Measurements from ENCODE around the gene BMP2K. TPM values are rescaled to one million over a fixed set of nuclear protein-coding genes. Genes with fewer than 3 reads are reported as not detected.

The BMP2K gene
- total and polyA plus RNA-seq, 2 experiments from 2014 or later, result 8.2 to 32.5 TPM

- Histone ChIP-seq H3K36me3 (ENCODE audit: insufficient read depth) (no peaks in the 10 kb centered on the region), H3K27me3 (ENCODE audit: insufficient read depth) (peaks cover 19% of the 10 kb centered on the region), H2AFZ (peak overlapping the region; percentile 23; the same call in 1 of the 2 replicates), H3K9me2 (ENCODE audit: insufficient read depth) (no peaks in the 10 kb centered on the region), H3K79me2 (replicated peaks; ENCODE audit: insufficient read depth) (peaks cover 18% of the 10 kb centered on the region), H3K4me2 (peak overlapping the region; percentile 78), H3F3A (replicated peaks; ENCODE audit: low read depth) (no peaks in the 10 kb centered on the region), H3K27ac (ENCODE audit: low read depth) (no peak overlapping the region), H4K20me1 (replicated peaks; ENCODE audit: insufficient read depth) (no peaks in the 10 kb centered on the region), H3K4me3 (peak overlapping the region; percentile 70), H3K4me1 (ENCODE audit: insufficient read depth) (peaks cover 27% of the 10 kb centered on the region)
- ATAC-seq (peak; percentile 11; the same call in 2 of the 3 replicates), DNase-seq (ENCODE audit: low spot score) (no peak)
- Mint-ChIP-seq H3K9me3 (no peaks in the 10 kb centered on the region), H3K27ac (no peak overlapping the region), H3K27me3 (ENCODE audit: insufficient read depth, low read depth, poor library complexity) (peaks cover 12% of the 10 kb centered on the region), H3K4me3 (peak overlapping the region; percentile 76), H3K36me3 (ENCODE audit: low read depth) (no peaks in the 10 kb centered on the region), H3K4me1 (peaks cover 37% of the 10 kb centered on the region)
- TF ChIP-seq NANOG (IDR thresholded peaks at IDR 0.05; ENCODE audit: borderline replicate concordance) (no peak), ETS1 (IDR thresholded peaks at IDR 0.05) (no peak), ZNF331 (CRISPR knock-in tag; IDR thresholded peaks at IDR 0.05; ENCODE audit: low read depth) (no peak), POLR2AphosphoS5 (IDR thresholded peaks at IDR 0.05; ENCODE audit: low read depth) (no peak), ZNF462 (CRISPR knock-in tag; IDR thresholded peaks at IDR 0.05) (no peak), REST (IDR thresholded peaks at IDR 0.05; ENCODE audit: unreplicated experiment) (no peak), STAT1 (IDR thresholded peaks at IDR 0.05; ENCODE audit: unreplicated experiment) (no peak), CREB1 (CRISPR knock-in tag; IDR thresholded peaks at IDR 0.05; ENCODE audit: low read depth) (no peak), JUNB (IDR thresholded peaks at IDR 0.05; ENCODE audit: unreplicated experiment) (no peak), EZH2phosphoT487 (IDR thresholded peaks at IDR 0.05; ENCODE audit: unreplicated experiment) (no peak), ZNF114 (CRISPR knock-in tag; IDR thresholded peaks at IDR 0.05) (no peak)
These were observed 163.5 kb downstream of the BMP2K start for GRCh38 chr4:78939667-78940008.

Measured in GM23338 (cell line).